HepG2 (cell line): ENCODE results near the gene STIM2.
"Not testable (repeated sequence)": the region's sequence is repeated elsewhere in the genome, so short reads cannot be mapped to it uniquely, and the experiment has no call there.

Experiments used
- CSRNP2 ChIP-seq: sonication (generic); formaldehyde crosslinking; conservative IDR thresholded peaks from 2 replicates; pipeline ENCODE4 v1.8.0; 2022; ENCODE audit warnings: low read depth, missing genetic modification reagents
- MEF2D ChIP-seq: sonication (generic); formaldehyde crosslinking; IDR thresholded peaks from 2 replicates; pipeline ENCODE4 v1.5.1; 2020; ENCODE audit warnings: mild to moderate bottlenecking, missing genetic modification reagents
- NFE2L1 ChIP-seq: sonication (generic); formaldehyde crosslinking; IDR thresholded peaks from 2 replicates; pipeline ENCODE4 v1.4.0; 2020; ENCODE audit warnings: missing genetic modification reagents, mild to moderate bottlenecking, borderline replicate concordance
- ZNF687 ChIP-seq: sonication (generic); formaldehyde crosslinking; IDR thresholded peaks from 2 replicates; pipeline ENCODE4 v1.5.1; 2020; ENCODE audit warnings: mild to moderate bottlenecking, missing genetic modification reagents, moderate library complexity
- TF ChIP-seq, protein P1 (sequence below): sonication (generic); formaldehyde crosslinking; IDR thresholded peaks from 2 replicates; pipeline ENCODE4 v1.5.0; 2020; ENCODE audit warnings: mild to moderate bottlenecking, missing genetic modification reagents, moderate library complexity

DNA sequence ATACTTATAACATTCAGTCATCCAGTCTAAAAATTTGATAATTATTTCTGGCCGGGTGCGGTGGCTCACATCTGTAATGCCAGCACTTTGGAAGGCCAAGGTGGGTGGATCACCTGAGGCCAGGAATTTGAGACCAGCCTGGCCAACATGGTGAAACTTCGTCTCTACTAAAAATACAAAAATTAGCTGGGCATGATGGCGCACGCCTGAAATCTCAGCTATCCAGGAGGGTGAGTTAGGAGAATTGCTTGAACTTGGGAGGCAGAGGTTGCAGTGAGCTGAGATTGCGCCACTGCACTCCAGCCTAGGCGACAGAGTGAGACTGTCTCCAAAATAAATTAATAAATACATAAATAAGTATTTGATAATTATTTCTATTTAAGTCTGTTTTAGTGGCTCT lies 34.2 kb downstream of the STIM2 start:
- TF ChIP-seq, protein P1, sequence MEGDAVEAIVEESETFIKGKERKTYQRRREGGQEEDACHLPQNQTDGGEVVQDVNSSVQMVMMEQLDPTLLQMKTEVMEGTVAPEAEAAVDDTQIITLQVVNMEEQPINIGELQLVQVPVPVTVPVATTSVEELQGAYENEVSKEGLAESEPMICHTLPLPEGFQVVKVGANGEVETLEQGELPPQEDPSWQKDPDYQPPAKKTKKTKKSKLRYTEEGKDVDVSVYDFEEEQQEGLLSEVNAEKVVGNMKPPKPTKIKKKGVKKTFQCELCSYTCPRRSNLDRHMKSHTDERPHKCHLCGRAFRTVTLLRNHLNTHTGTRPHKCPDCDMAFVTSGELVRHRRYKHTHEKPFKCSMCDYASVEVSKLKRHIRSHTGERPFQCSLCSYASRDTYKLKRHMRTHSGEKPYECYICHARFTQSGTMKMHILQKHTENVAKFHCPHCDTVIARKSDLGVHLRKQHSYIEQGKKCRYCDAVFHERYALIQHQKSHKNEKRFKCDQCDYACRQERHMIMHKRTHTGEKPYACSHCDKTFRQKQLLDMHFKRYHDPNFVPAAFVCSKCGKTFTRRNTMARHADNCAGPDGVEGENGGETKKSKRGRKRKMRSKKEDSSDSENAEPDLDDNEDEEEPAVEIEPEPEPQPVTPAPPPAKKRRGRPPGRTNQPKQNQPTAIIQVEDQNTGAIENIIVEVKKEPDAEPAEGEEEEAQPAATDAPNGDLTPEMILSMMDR (CRISPR knock-in tag), result not testable (repeated sequence)
- TF ChIP-seq ZNF687 (CRISPR knock-in tag); MEF2D (CRISPR knock-in tag); CSRNP2; NFE2L1 (CRISPR knock-in tag): not testable (repeated sequence)
